HG03139 (cell line): ENCODE data around the gene PLA2G6.

Experiments used
- ATAC-seq: cut with Tn5 transposase; IDR thresholded peaks from one replicate; pipeline ENCODE4 v1.9.1; 2021; ENCODE audit not compliant: unreplicated experiment

PLA2G6 gene

GRCh38 chr22:38073150-38074130 is 108.2 kb downstream of the PLA2G6 start:
- ATAC-seq = no peak

- ATAC-seq = no peak
Observed at GRCh38 chr22:38072322-38073149, 109.1 kb downstream of the PLA2G6 start.

GRCh38 chr22:38071421-38072321 is 110.0 kb downstream of the PLA2G6 start:
- ATAC-seq = no peak

GRCh38 chr22:38070250-38070921 is 111.2 kb downstream of the PLA2G6 start:
- no peak for ATAC-seq

- ATAC-seq = no peak
Observed at GRCh38 chr22:38069372-38070249, 112.0 kb downstream of the PLA2G6 start.

GRCh38 chr22:38068641-38069371 is 112.8 kb downstream of the PLA2G6 start:
- no peak for ATAC-seq

GRCh38 chr22:38067761-38068360 is 113.8 kb downstream of the PLA2G6 start:
- no peak for ATAC-seq

GRCh38 chr22:38067028-38067415 is 114.6 kb downstream of the PLA2G6 start:
- ATAC-seq = no peak

- no peak for ATAC-seq
Observed at GRCh38 chr22:38066381-38067027, 115.1 kb downstream of the PLA2G6 start.

- ATAC-seq = no peak
Observed at GRCh38 chr22:38065539-38065938, 116.1 kb downstream of the PLA2G6 start.

- ATAC-seq = no peak
Observed at GRCh38 chr22:38062791-38063190, 118.8 kb downstream of the PLA2G6 start.
